SKM-1 treated with dmso at 0.1 percent for 144 hours (cell line): ENCODE measurements around the gene CCNT2.
"Not testable (repeated sequence)": the region's sequence is repeated elsewhere in the genome, so short reads cannot be mapped to it uniquely, and the experiment has no call there.

Source experiments
- DNase-seq: peaks from one replicate; lab custom pipeline; 2025; ENCODE audit not compliant: unreplicated experiment; lab: John Stamatoyannopoulos, UW

The CCNT2 gene

GRCh38 chr2:134918526-134919340, at the start of gene CCNT2:
Gene CCNT2 (plus strand): TSS chr2:134918822. CDS start chr2:134918855, 33 bp downstream.
- peak; percentile 99 for DNase-seq

- no peak for DNase-seq
Measured at GRCh38 chr2:134869946-134870736, 48.5 kb upstream of the CCNT2 start.

- DNase-seq, result no peak
Measured at GRCh38 chr2:134873152-134873551, 45.5 kb upstream of the CCNT2 start.

- DNase-seq, result no peak
Measured at GRCh38 chr2:134875309-134875708, 43.3 kb upstream of the CCNT2 start.

- no peak for DNase-seq
Measured at GRCh38 chr2:134882773-134883172, 35.8 kb upstream of the CCNT2 start.

- DNase-seq, result no peak
Measured at GRCh38 chr2:134883552-134884293, 34.9 kb upstream of the CCNT2 start.

GRCh38 chr2:134884435-134884834, 34.2 kb upstream of the CCNT2 start:
- no peak for DNase-seq

- no peak for DNase-seq
Measured at GRCh38 chr2:134892282-134893035, 26.2 kb upstream of the CCNT2 start.

- DNase-seq, result peak; percentile 25
Measured at GRCh38 chr2:134897932-134898331, 20.7 kb upstream of the CCNT2 start.

GRCh38 chr2:134899204-134899603, 19.4 kb upstream of the CCNT2 start:
- DNase-seq, result no peak

- no peak for DNase-seq
Measured at GRCh38 chr2:134900151-134900550, 18.5 kb upstream of the CCNT2 start.

GRCh38 chr2:134903701-134904100, 14.9 kb upstream of the CCNT2 start:
- DNase-seq, result not testable (repeated sequence)

GRCh38 chr2:134905168-134905567, 13.5 kb upstream of the CCNT2 start:
- DNase-seq, result no peak

- DNase-seq, result no peak
Measured at GRCh38 chr2:134906726-134907125, 11.9 kb upstream of the CCNT2 start.

- not testable (repeated sequence) for DNase-seq
Measured at GRCh38 chr2:134907441-134908116, 11.0 kb upstream of the CCNT2 start.

- no peak for DNase-seq
Measured at GRCh38 chr2:134910763-134911399, 7.7 kb upstream of the CCNT2 start.

- no peak for DNase-seq
Measured at GRCh38 chr2:134911400-134911785, 7.2 kb upstream of the CCNT2 start.

- no peak for DNase-seq
Measured at GRCh38 chr2:134912361-134912760, 6.3 kb upstream of the CCNT2 start.

- no peak for DNase-seq
Measured at GRCh38 chr2:134917360-134917865, 1.2 kb upstream of the CCNT2 start.
